Fibroblast of peridontal ligament (primary cell): Measurements from ENCODE around the gene GTF2A1.

Experiments used
- DNase-seq: peaks from one replicate; pipeline ENCODE4 v3.0.0-alpha.2; 2010; ENCODE audit errors: extremely low read depth

Gene GTF2A1

GRCh38 chr14:81177225-81177624 is 43.5 kb downstream of the GTF2A1 start:
- DNase-seq: peak; percentile 35

- no peak for DNase-seq
Observed at GRCh38 chr14:81176241-81176640, 44.5 kb downstream of the GTF2A1 start.

DNA sequence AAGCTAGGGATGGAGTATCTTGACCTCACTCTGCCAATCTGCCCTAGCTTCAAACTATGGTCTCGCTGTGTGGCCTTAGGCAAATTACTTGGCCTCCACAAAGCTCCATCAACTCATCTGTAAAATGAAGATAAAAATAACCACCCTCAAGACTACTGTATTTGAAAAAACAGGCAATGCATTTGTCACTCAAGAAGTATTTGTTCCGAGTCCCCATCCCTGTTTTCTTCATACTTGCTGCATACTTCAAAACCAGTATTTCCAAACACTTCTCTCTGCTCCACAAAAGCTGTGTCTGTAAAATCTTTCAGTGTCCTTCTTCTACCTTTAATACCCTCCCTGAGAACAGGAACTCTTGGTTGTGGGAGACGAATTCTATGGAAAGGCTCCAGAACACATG is 47.9 kb downstream of the GTF2A1 start:
- DNase-seq: peak; percentile 37

DNA sequence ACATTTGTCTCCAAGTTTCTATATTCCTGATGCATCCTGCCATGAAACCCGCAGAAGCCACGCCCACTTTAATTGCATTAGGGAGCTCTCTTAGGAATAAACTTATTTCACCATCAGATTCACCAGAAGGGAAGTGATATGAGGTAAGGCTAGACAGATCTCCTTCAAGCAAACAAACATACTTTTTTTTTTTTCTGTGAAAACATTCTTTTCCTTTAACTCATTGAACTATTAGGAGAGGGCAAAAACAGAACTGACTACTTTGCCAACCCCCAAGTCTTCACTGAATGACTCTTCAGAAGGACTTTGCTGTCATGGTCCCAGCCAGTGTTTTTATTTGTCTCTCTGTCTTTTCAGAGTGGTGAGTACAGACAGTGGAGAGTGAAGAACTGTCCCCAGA is 48.4 kb downstream of the GTF2A1 start:
- DNase-seq: peak; percentile 21

GRCh38 chr14:81170829-81171195 is 49.9 kb downstream of the GTF2A1 start:
- DNase-seq: no peak

DNA sequence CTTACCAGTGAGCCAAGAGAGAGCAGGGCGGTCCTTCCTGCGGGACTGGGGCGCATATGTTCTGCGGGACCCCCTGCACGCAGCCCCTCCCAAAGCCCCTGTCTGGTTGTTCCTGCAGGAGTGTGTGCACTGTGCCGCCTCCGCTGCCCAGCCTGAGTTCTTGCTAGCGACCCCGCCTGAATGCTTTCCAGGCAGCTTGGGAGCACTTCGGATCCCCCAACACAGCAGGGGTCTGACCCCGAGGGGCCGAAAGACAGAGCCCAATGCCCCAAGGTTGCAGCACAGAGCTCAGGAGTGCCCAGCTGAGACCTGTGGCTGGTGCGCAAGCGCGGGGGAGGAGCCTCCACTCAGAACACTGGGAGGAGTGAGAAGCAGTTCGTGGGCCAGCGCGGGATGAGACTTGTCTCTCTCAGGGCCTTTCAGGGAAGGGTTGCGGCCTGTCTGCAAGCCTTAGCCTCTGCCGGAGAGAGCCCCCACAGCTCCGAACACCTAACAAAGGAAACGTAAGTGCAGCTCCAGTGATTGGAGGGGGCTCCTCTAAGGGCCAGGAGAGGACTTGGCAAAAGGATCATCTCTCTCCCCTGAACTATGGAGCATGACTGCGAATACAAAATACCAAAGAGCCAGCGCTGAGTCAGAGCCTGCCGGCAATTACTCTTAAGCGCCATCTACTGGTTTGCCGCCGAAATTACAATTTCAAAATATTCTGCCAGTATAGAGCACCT is 50.5 kb downstream of the GTF2A1 start:
- DNase-seq: peak; percentile 88

GRCh38 chr14:81169711-81170103 is 51.1 kb downstream of the GTF2A1 start:
- no peak for DNase-seq

- DNase-seq: no peak
Observed at GRCh38 chr14:81169267-81169666, 51.5 kb downstream of the GTF2A1 start.

GRCh38 chr14:81166121-81166520 is 54.6 kb downstream of the GTF2A1 start:
- no peak for DNase-seq

GRCh38 chr14:81165188-81165587 is 55.6 kb downstream of the GTF2A1 start:
- DNase-seq: no peak

GRCh38 chr14:81164167-81164774 is 56.5 kb downstream of the GTF2A1 start:
- DNase-seq: peak; percentile 70

GRCh38 chr14:81162941-81163340 is 57.8 kb downstream of the GTF2A1 start:
- no peak for DNase-seq

- no peak for DNase-seq
Observed at GRCh38 chr14:81161749-81162148, 59.0 kb downstream of the GTF2A1 start.

- no peak for DNase-seq
Observed at GRCh38 chr14:81161088-81161487, 59.7 kb downstream of the GTF2A1 start.

GRCh38 chr14:81157431-81157830 is 63.3 kb downstream of the GTF2A1 start:
- peak; percentile 19 for DNase-seq

- DNase-seq: no peak
Observed at GRCh38 chr14:81153187-81153586, 67.6 kb downstream of the GTF2A1 start.

DNA sequence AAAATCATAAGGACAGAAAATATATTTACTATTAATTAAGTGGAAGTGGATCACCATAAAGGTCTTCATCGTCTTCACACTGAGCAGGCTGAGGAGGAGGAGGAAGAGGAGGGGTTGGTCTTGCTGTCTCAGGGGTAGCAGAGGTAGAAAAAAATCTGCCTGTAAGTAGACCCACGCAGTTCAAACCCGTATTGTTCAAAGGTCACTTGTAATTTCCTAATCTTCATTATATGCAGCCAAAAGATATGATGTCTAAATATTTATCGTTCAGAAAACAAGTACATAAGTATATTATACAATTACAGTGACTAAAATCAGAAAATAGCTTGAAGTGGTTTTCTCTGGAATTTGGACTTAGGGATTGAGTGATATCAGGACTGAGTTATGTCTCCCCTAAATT is 72.1 kb downstream of the GTF2A1 start:
- DNase-seq: no peak

DNA sequence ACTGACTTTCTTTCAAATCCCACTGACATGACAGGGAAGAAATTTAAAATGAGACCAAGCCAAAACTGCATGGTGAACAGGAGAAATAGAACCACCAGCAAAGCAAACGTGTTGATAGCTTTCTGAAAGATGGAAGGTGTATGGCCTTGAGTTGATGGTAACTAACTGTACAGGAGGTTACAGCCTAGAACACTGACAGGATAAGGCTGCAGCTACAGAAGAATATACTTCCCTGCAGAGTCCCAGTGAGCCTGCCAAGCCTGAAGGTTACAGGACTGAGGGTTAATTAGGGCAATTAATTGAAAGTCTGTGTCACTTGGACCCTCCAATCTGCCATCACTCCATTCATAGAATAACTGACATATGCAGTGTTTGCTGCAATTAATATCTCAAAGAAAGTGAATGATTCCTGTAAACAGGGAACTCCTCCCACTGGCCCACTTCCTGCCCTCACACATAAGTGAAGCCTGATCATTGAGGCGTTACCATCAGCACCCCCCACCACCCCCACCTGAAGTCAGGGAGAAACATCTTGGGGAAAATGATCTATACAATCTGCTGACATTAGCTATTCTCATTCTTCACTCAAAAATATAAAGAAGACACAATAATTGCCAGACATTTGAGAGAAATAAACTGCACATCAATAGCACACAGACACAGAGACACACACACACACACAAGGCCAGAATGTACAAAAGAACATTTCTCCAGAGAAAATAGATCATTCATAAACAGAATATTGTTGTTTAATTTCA is 73.4 kb downstream of the GTF2A1 start:
- DNase-seq: no peak

- DNase-seq: peak; percentile 62
Observed at GRCh38 chr14:81144824-81145603, 75.7 kb downstream of the GTF2A1 start.

DNA sequence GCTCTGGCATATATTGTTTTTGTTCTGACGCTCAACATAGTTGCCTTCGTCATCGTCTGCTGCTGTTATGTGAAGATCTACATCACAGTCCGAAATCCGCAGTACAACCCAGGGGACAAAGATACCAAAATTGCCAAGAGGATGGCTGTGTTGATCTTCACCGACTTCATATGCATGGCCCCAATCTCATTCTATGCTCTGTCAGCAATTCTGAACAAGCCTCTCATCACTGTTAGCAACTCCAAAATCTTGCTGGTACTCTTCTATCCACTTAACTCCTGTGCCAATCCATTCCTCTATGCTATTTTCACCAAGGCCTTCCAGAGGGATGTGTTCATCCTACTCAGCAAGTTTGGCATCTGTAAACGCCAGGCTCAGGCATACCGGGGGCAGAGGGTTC is 77.0 kb downstream of the GTF2A1 start:
- no peak for DNase-seq

GRCh38 chr14:81141426-81141825 is 79.3 kb downstream of the GTF2A1 start:
- DNase-seq: no peak

GRCh38 chr14:81138429-81138828 is 82.3 kb downstream of the GTF2A1 start:
- DNase-seq: no peak
